Liver (tissue), 3 donors: ENCODE data around the gene KCNK18.

Source experiments
- CTCF ChIP-seq: fragments of 150-350 bp; IDR thresholded peaks from 2 replicates; pipeline ENCODE4 v1.5.1; 2017; ENCODE audit warnings: improper control_type of control experiment, low read depth, low read length; ENCODE audit not compliant: missing input control
- FOXA1 ChIP-seq: IDR thresholded peaks from 2 replicates; pipeline ENCODE4 v1.6.1; 2016; ENCODE audit warnings: antibody characterized with exemption
- JUND ChIP-seq, 2 donors: IDR thresholded peaks; 2 replicates each; pipeline ENCODE4 v1.6.1; 2016; ENCODE audit warnings: antibody characterized with exemption in 2 of 2
- REST ChIP-seq: IDR thresholded peaks from 2 replicates; pipeline ENCODE4 v1.6.1; 2016; ENCODE audit warnings: antibody characterized with exemption, mild to moderate bottlenecking
- donor health status: healthy.
- donor health status: healthy.

- TF ChIP-seq CTCF (no peak), JUND (IDR thresholded peaks at IDR 0.05) (no peak), FOXA1 (no peak), REST (no peak)
Observed at GRCh38 chr10:117198088-117198487, 799 bp downstream of the KCNK18 start.
